ENCODE results near the gene C3orf22.

- TF ChIP-seq CTCF (IDR thresholded peaks at IDR 0.05) (no peak), POLR2A (IDR thresholded peaks at IDR 0.05) (no peak), EP300 (IDR thresholded peaks at IDR 0.05; ENCODE audit: low read depth) (no peak)
Measured at GRCh38 chr3:126535636-126536035, 23.1 kb downstream of the C3orf22 start.
